GM12878 (cell line): ENCODE measurements around the gene MYH9. TPM values are rescaled to one million over a fixed set of nuclear protein-coding genes. Genes with fewer than 3 reads are reported as not detected.

Experiments
- ATAC-seq: fragments of 200-7000 bp; cut with Tn5 transposase; 3 replicates; pipeline ENCODE4 v1.9.1; 2020; ENCODE audit warnings: mild to moderate bottlenecking, moderate library complexity
- BruUV-seq: library from RNA; stranded (reverse); fragments of 400-500 nt; replicated peaks from 2 replicates; lab custom pipeline; 2021; lab: Mats Ljungman, UMichigan
- CTCF ChIA-PET: fragments of 300-600 bp; sonication (Branson Sonifier 250); formaldehyde crosslinking; extraction: SDS; loops from one replicate; lab custom pipeline; 2021; ENCODE audit warnings: inconsistent platforms; lab: Yijun Ruan, JAX
- POLR2A ChIA-PET: fragments of 350-600 bp; formaldehyde crosslinking; extraction: SDS; loops from one replicate; lab custom pipeline; 2021; ENCODE audit warnings: inconsistent platforms; lab: Charles Lee
- RAD21 ChIA-PET: fragments of 300-600 bp; sonication (Branson Sonifier 250); formaldehyde crosslinking; loops from one replicate; lab custom pipeline; 2023; ENCODE audit warnings: antibody characterized with exemption; ENCODE audit not compliant: unreplicated experiment; lab: Charles Lee
- SMC1A ChIA-PET: fragments of 300-600 bp; sonication (Branson Sonifier 250); formaldehyde crosslinking; loops from one replicate; lab custom pipeline; 2023; ENCODE audit not compliant: unreplicated experiment, uncharacterized antibody; lab: Charles Lee
- DNase-seq: peaks from one replicate; pipeline ENCODE4 v3.0.0-alpha.2; 2011; ENCODE audit warnings: low read depth, low spot score
- FAIRE-seq: peaks from 3 replicates; lab custom pipeline; 2011; peaks lifted over from hg19 to GRCh38; lab: Jason Lieb, UNC
- H2AFZ ChIP-seq: 2 replicates; pipeline ENCODE4 v1.6.0; 2011; ENCODE audit warnings: low read depth, low read length, control low read depth; ENCODE audit not compliant: control insufficient read depth
- H3K27ac ChIP-seq: 2 replicates; pipeline ENCODE4 v1.5.1; 2011; ENCODE audit warnings: control low read depth; ENCODE audit not compliant: control insufficient read depth, insufficient read depth
- H3K27me3 ChIP-seq, 2 experiments: replicated peaks in 1 of 2; 2 replicates each; pipeline versions ENCODE4 v1.6.0 to v1.6.1; 2011; ENCODE audit warnings: low read length in 1 of 2; ENCODE audit not compliant: control insufficient read depth in 2 of 2, insufficient read depth in 2 of 2
- H3K36me3 ChIP-seq, 2 experiments: 2 replicates each; pipeline ENCODE4 v1.5.1; 2011; ENCODE audit warnings: low read length in 1 of 2; ENCODE audit not compliant: control insufficient read depth in 2 of 2, insufficient read depth in 2 of 2
- H3K4me1 ChIP-seq: 2 replicates; pipeline ENCODE4 v1.6.1; 2011; ENCODE audit warnings: mild to moderate bottlenecking, low read length, moderate library complexity, mixed read lengths; ENCODE audit not compliant: control insufficient read depth, insufficient read depth
- H3K4me2 ChIP-seq: 2 replicates; pipeline ENCODE4 v1.6.0; 2011; ENCODE audit warnings: control low read depth; ENCODE audit not compliant: control insufficient read depth, insufficient read depth
- H3K4me3 ChIP-seq: fragments of 200-600 bp; sonication (generic); 2 replicates; pipeline ENCODE4 v1.5.1; 2016
- H3K79me2 ChIP-seq: 2 replicates; pipeline ENCODE4 v1.6.0; 2011; ENCODE audit warnings: low read length; ENCODE audit not compliant: control insufficient read depth, insufficient read depth
- H3K9ac ChIP-seq: 2 replicates; pipeline ENCODE4 v1.8.0; 2011; ENCODE audit warnings: low read length, control low read depth, mixed read lengths; ENCODE audit not compliant: control insufficient read depth, insufficient read depth
- H3K9me3 ChIP-seq: replicated peaks from 3 replicates; pipeline ENCODE4 v1.5.1; 2011; ENCODE audit warnings: mild to moderate bottlenecking, low read length; ENCODE audit not compliant: control insufficient read depth, insufficient read depth
- H4K20me1 ChIP-seq: 2 replicates; pipeline ENCODE4 v1.6.0; 2011; ENCODE audit not compliant: control insufficient read depth, insufficient read depth
- POLR2A ChIP-seq: IDR thresholded peaks from 2 replicates; pipeline ENCODE4 v1.6.1; 2011; ENCODE audit warnings: low read depth, mild to moderate bottlenecking, low read length
- SMC3 ChIP-seq: IDR thresholded peaks from 2 replicates; pipeline ENCODE4 v1.6.1; 2011; ENCODE audit warnings: low read length, improper control_type of control experiment, borderline replicate concordance
- STAT1 ChIP-seq: fragments of 450-650 bp; conservative IDR thresholded peaks from 2 replicates; pipeline ENCODE4 v1.6.1; 2014; ENCODE audit warnings: antibody characterized with exemption, mild to moderate bottlenecking
- TCF12 ChIP-seq: IDR thresholded peaks from 2 replicates; pipeline ENCODE4 v1.6.1; 2011; ENCODE audit warnings: low read depth, mild to moderate bottlenecking, low read length
- TCF3 ChIP-seq: IDR thresholded peaks from 2 replicates; pipeline ENCODE4 v1.6.1; 2012; ENCODE audit warnings: low read depth, mild to moderate bottlenecking, low read length, borderline replicate concordance; ENCODE audit not compliant: insufficient read depth
- TCF7 ChIP-seq: IDR thresholded peaks from 2 replicates; pipeline ENCODE4 v1.6.1; 2014; ENCODE audit warnings: antibody characterized with exemption, borderline replicate concordance
- YBX1 ChIP-seq: fragments of 450-650 bp; IDR thresholded peaks from 2 replicates; pipeline ENCODE4 v1.6.1; 2016; ENCODE audit warnings: antibody characterized with exemption
- WGBS: methylation state at CpG from one replicate; pipeline ENCODE4 v1.1.6; 2016; ENCODE audit warnings: low lambda C conversion rate; ENCODE audit not compliant: insufficient replicate concordance, insufficient coverage; ENCODE audit errors: missing lambda C conversion rate; 5-methylcytosine and 5-hydroxymethylcytosine counted together
- in situ Hi-C: fragments of 300-500 bp; cut with MboI; formaldehyde crosslinking; loops from 9 replicates; pipeline ENCODE4 v1.14.3; 2018; ENCODE audit warnings: mixed read lengths
- intact Hi-C: fragments of 100-400 bp; cut with micrococcal nuclease; formaldehyde crosslinking; loops from one replicate; pipeline ENCODE4 v1.14.2; 2022; ENCODE audit not compliant: unreplicated experiment
- polyA plus RNA-seq, 11 experiments: library from polyadenylated mRNA; depleted of rRNA in 4 of 11; unstranded in 6 of 11; stranded (reverse) in 5 of 11; fragments of >200 nt; fragmentation: Nextera tagmentation in 4 of 11; fragmentation: Illumina TruSeq in 1 of 11; extraction: Ambion mirVana in 4 of 11; extraction: Trizol in 1 of 11; gene quantifications; 1 replicate in 1 of 11; 2 replicates in 10 of 11; pipeline versions ENCODE4 v1.2.1 to v1.2.3, GENCODE V29; 2011 to 2016; ENCODE audit warnings: inconsistent platforms in 2 of 11, missing spikeins in 2 of 11, low read depth in 1 of 11
- total RNA-seq, 4 experiments: library from RNA; depleted of rRNA in 3 of 4; stranded (reverse); fragments of >200 nt in 3 of 4; fragmentation: Illumina TruSeq in 1 of 4; extraction: Trizol in 1 of 4; gene quantifications; 2 replicates each; pipeline versions ENCODE4 v1.2.1 to v1.2.3, GENCODE V29; 2013 to 2021
- TF ChIP-seq, protein P1 (sequence below): IDR thresholded peaks from 2 replicates; pipeline ENCODE4 v1.6.1; 2011; ENCODE audit warnings: borderline replicate concordance, low read depth, mild to moderate bottlenecking, moderate library complexity, mixed read lengths, low read length; ENCODE audit not compliant: insufficient read depth; ENCODE audit errors: extremely low read length
- TF ChIP-seq, protein P2 (sequence below): IDR thresholded peaks from 2 replicates; pipeline ENCODE4 v1.6.1; 2012; ENCODE audit warnings: low read depth, low read length, improper control_type of control experiment
- TF ChIP-seq, protein P3 (sequence below): IDR thresholded peaks from 2 replicates; pipeline ENCODE4 v1.6.1; 2011; ENCODE audit warnings: low read depth, low read length, improper control_type of control experiment, borderline replicate concordance

The MYH9 gene
- total and polyA plus RNA-seq, 10 of the 15 experiments (the other 5 are each of a cell fraction or from before 2014, with no cell fraction given) = 5.1 to 525 (median 145) TPM

DNA sequence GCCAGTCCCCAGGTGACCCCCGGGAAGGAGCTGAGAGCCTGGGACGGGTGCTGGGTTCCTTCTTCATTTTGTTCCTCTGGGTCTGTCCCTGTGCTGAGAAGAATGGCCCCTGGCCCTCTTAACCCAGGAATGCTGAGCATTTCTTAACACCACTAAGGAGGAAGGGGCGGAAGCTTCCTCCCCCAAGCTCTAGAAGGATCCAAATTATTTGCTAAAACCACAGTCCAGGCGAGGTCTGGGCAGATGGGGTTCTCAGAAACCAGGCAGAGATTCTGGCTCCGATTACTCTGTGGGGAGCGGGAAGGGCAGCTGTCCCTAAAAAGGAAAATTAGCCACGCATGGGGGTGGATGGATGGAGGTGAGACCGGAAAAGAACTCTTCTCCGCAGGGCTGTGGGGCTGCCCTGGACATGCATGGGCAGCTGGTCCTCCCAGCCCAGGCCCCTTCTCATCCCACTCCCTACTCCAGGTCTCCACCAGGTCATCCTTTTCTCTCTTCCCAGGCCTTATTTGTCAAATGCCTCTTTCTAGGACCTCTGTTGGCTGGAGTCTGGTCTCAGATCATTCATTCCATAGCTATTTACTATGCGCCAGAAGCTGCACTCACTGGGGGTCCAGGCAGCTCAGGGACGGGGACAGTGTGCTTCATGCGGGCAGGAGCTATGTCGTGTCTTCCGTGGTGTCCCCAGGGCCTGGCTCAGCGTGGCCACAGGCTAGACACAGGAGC, 45.0 kb upstream of the MYH9 start (continued):
- no peak for TF ChIP-seq STAT1
- TF ChIP-seq POLR2A = no peak
- no peak for TF ChIP-seq TCF7
- no peak for TF ChIP-seq YBX1

DNA sequence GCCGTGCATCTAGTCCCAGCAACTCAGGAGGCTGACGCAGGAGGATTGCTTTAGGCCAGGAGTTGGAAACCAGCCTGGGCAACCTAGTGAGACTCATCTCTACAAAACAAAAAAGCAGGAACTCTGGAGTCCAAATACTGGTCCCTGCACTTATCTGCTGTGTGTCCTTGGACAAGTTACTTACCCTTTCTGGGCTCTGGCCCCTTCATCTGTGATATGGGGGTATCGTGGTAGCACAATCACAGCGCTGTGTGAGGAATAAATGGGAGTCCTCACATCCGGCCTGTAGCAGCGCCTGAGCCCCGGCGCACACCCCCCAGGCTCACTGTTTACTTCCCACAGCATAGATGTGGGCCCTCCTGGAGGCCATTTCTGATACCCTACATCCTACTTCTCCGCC, 44.2 kb upstream of the MYH9 start:
- ATAC-seq (no peak), FAIRE-seq (no peak), DNase-seq (no peak)
- no peaks in the 10 kb centered on the region for H3K27me3 ChIP-seq
- no peak overlapping the region for H3K4me2 ChIP-seq
- no peaks in the 10 kb centered on the region for H3K79me2 ChIP-seq
- ChIA-PET POLR2A (interaction anchor here (0.6 kb wide), 1 partner anchor 87 kb away, joined by 4 read pairs; no protein-coding TSS in a partner anchor), RAD21 (no interaction called here), CTCF (no interaction called here), SMC1A (no interaction called here)
- no peak overlapping the region for H3K27ac ChIP-seq
- intact Hi-C loops = no loop called here
- no peaks in the 10 kb centered on the region for H4K20me1 ChIP-seq
- H3K9me3 ChIP-seq = no peaks in the 10 kb centered on the region
- in situ Hi-C loops = no loop called here
- H3K4me1 ChIP-seq = peaks cover 21% of the 10 kb centered on the region
- 69% methylated on average over 9 of the region's 9 CpGs for WGBS
- no peak overlapping the region for H3K9ac ChIP-seq
- BruUV-seq = no TSS peak
- H3K36me3 ChIP-seq = no peaks in the 10 kb centered on the region
- no peak for TF ChIP-seq TCF3
- TF ChIP-seq TCF12 = no peak
- TF ChIP-seq, protein P1, sequence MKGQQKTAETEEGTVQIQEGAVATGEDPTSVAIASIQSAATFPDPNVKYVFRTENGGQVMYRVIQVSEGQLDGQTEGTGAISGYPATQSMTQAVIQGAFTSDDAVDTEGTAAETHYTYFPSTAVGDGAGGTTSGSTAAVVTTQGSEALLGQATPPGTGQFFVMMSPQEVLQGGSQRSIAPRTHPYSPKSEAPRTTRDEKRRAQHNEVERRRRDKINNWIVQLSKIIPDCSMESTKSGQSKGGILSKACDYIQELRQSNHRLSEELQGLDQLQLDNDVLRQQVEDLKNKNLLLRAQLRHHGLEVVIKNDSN = no peak
- no peak for TF ChIP-seq SMC3
- TF ChIP-seq, protein P2, sequence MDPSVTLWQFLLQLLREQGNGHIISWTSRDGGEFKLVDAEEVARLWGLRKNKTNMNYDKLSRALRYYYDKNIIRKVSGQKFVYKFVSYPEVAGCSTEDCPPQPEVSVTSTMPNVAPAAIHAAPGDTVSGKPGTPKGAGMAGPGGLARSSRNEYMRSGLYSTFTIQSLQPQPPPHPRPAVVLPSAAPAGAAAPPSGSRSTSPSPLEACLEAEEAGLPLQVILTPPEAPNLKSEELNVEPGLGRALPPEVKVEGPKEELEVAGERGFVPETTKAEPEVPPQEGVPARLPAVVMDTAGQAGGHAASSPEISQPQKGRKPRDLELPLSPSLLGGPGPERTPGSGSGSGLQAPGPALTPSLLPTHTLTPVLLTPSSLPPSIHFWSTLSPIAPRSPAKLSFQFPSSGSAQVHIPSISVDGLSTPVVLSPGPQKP = no peak
- TF ChIP-seq, protein P3, sequence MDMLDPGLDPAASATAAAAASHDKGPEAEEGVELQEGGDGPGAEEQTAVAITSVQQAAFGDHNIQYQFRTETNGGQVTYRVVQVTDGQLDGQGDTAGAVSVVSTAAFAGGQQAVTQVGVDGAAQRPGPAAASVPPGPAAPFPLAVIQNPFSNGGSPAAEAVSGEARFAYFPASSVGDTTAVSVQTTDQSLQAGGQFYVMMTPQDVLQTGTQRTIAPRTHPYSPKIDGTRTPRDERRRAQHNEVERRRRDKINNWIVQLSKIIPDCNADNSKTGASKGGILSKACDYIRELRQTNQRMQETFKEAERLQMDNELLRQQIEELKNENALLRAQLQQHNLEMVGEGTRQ = no peak
- H3K4me3 ChIP-seq = no peak overlapping the region
- H2AFZ ChIP-seq = no peak overlapping the region
